OCI-LY1 (cell line): ENCODE measurements around the gene REC8.

Experiments used
- H2AFZ ChIP-seq: fragments of 200-600 bp; sonication (generic), shearing (Covaris generic); 2 replicates; pipeline ENCODE4 v1.6.0; 2014; ENCODE audit warnings: antibody characterized with exemption, mild to moderate bottlenecking, low read length
- H3F3A ChIP-seq: fragments of 200-600 bp; sonication (generic), shearing (Covaris generic); 2 replicates; pipeline ENCODE4 v1.6.0; 2014; ENCODE audit warnings: mild to moderate bottlenecking, antibody characterized with exemption, low read length, moderate library complexity; ENCODE audit not compliant: insufficient read depth
- H3K27ac ChIP-seq: fragments of 200-600 bp; sonication (generic); 2 replicates; pipeline ENCODE4 v1.5.1; 2014; ENCODE audit warnings: low read length, mixed run types, mild to moderate bottlenecking, low read depth; ENCODE audit not compliant: poor library complexity, severe bottlenecking
- H3K27me3 ChIP-seq: fragments of 200-600 bp; sonication (generic); 2 replicates; pipeline ENCODE4 v1.6.0; 2014; ENCODE audit warnings: antibody characterized with exemption, mild to moderate bottlenecking, low read length, moderate library complexity; ENCODE audit not compliant: insufficient read depth
- H3K36me3 ChIP-seq: fragments of 200-600 bp; sonication (generic); 2 replicates; pipeline ENCODE4 v1.6.1; 2014; ENCODE audit warnings: mild to moderate bottlenecking, antibody characterized with exemption, low read length, moderate library complexity, mixed read lengths; ENCODE audit not compliant: insufficient read depth
- H3K4me1 ChIP-seq: fragments of 200-600 bp; sonication (generic); 2 replicates; pipeline ENCODE4 v1.5.1; 2014; ENCODE audit warnings: mild to moderate bottlenecking, low read length, moderate library complexity; ENCODE audit not compliant: insufficient read depth, severe bottlenecking
- H3K4me2 ChIP-seq: fragments of 200-600 bp; sonication (generic), shearing (Covaris generic); 2 replicates; pipeline ENCODE4 v1.6.1; 2014; ENCODE audit warnings: low read length
- H3K4me3 ChIP-seq: fragments of 200-600 bp; sonication (generic); 2 replicates; pipeline ENCODE4 v1.5.1; 2014; ENCODE audit warnings: low read length, low read depth, mild to moderate bottlenecking, mixed read lengths; ENCODE audit not compliant: poor library complexity, severe bottlenecking
- H3K79me2 ChIP-seq: fragments of 200-600 bp; shearing (Covaris generic); 2 replicates; pipeline ENCODE4 v1.6.1; 2016; ENCODE audit warnings: mixed run types, low read length, mixed read lengths; ENCODE audit not compliant: insufficient read depth
- H3K9ac ChIP-seq: fragments of 200-600 bp; sonication (generic), shearing (Covaris generic); 2 replicates; pipeline ENCODE4 v1.6.1; 2014; ENCODE audit warnings: mild to moderate bottlenecking, low read length, mixed read lengths
- H3K9me2 ChIP-seq: fragments of 200-600 bp; sonication (generic), shearing (Covaris generic); 2 replicates; pipeline ENCODE4 v1.6.1; 2014; ENCODE audit warnings: low read depth, mild to moderate bottlenecking, low read length, mixed read lengths
- H3K9me3 ChIP-seq: fragments of 200-600 bp; shearing (Covaris generic); 2 replicates; pipeline ENCODE4 v1.6.1; 2014; ENCODE audit warnings: low read length, mixed read lengths
- H4K20me1 ChIP-seq: fragments of 200-600 bp; sonication (generic), shearing (Covaris generic); 2 replicates; pipeline ENCODE4 v1.6.0; 2016; ENCODE audit warnings: mild to moderate bottlenecking, low read length; ENCODE audit not compliant: insufficient read depth
- CTCF ChIP-seq: fragments of 200-600 bp; sonication (generic), shearing (Covaris generic); IDR thresholded peaks from 2 replicates; pipeline ENCODE4 v1.5.1; 2017; ENCODE audit warnings: mild to moderate bottlenecking, antibody characterized with exemption, low read length, moderate library complexity, mixed read lengths
- EZH2 ChIP-seq: fragments of 200-600 bp; sonication (generic), shearing (Covaris generic); IDR thresholded peaks from 2 replicates; pipeline ENCODE4 v1.8.0; 2017; ENCODE audit warnings: borderline replicate concordance, mixed run types, mild to moderate bottlenecking, antibody characterized with exemption, low read length, moderate library complexity, mixed read lengths

Gene REC8

DNA sequence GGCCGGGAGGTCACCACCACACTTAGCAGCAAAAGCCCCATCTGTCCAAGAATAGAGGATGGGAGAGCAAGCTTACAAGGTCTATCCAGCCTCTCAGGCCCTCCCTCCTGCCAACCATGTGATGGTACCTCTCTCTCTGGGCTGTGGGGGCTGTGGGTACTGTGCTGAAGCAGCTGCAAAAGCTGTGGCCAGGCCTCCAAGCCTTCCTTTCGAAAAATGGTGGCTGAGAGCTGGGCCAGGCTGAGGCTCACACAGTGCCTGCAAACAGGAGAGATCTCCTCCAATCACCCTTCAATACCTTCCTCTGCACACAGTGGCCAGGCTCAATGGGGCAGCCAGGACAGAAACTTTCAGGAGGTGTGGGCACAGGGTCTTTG, 15.6 kb downstream of the REC8 start:
- Histone ChIP-seq H3K36me3 (peaks cover 56% of the 10 kb centered on the region), H3K27ac (no peak overlapping the region)

GRCh38 chr14:24188251-24189058, 16.6 kb downstream of the REC8 start, which contains the start of gene IPO4:
IPO4 (minus strand) TSS chr14:24188816; CDS start chr14:24188787, 29 bp downstream.
- H4K20me1 ChIP-seq = no peaks in the 10 kb centered on the region
- TF ChIP-seq CTCF = no peak
- TF ChIP-seq EZH2 = no peak
- peak within 1 kb of the TSS; percentile 16 for H3K27ac ChIP-seq
- H3K27me3 ChIP-seq = no peaks in the 10 kb centered on the region
- H3K79me2 ChIP-seq = no peaks in the 10 kb centered on the region
- peaks cover 52% of the 10 kb centered on the region for H3K36me3 ChIP-seq
- no peaks in the 10 kb centered on the region for H3K9me3 ChIP-seq
- H3K4me3 ChIP-seq = peak within 1 kb of the TSS; percentile 65
- H3K4me2 ChIP-seq = peak within 1 kb of the TSS; percentile 67
- 0 out of 2 replicates have a peak within 1 kb of the TSS, but pooled peaks have one; percentile 30 for H2AFZ ChIP-seq
- H3K4me1 ChIP-seq = peaks cover 19% of the 10 kb centered on the region
- no peaks in the 10 kb centered on the region for H3F3A ChIP-seq
- H3K9ac ChIP-seq = peak within 1 kb of the TSS; percentile 64
- H3K9me2 ChIP-seq = no peaks in the 10 kb centered on the region

More for the DNA sequence above, 15.6 kb downstream of the REC8 start:
- Histone ChIP-seq H2AFZ (no peak overlapping the region), H3K4me2 (peak overlapping the region; percentile 67), H3K27me3 (no peaks in the 10 kb centered on the region), H3K4me3 (peak overlapping the region; percentile 65), H3F3A (no peaks in the 10 kb centered on the region), H3K9ac (peak overlapping the region; percentile 64), H3K79me2 (no peaks in the 10 kb centered on the region), H3K9me2 (no peaks in the 10 kb centered on the region), H3K4me1 (peaks cover 19% of the 10 kb centered on the region), H4K20me1 (no peaks in the 10 kb centered on the region), H3K9me3 (no peaks in the 10 kb centered on the region)
- no peak for TF ChIP-seq EZH2
- TF ChIP-seq CTCF = no peak

GRCh38 chr14:24189059-24189375, 17.1 kb downstream of the REC8 start:
- Histone ChIP-seq H2AFZ (0 out of 2 replicates have a peak overlapping the region, but pooled peaks have one; percentile 30), H3K9me3 (no peaks in the 10 kb centered on the region), H3K36me3 (peaks cover 51% of the 10 kb centered on the region), H3K27me3 (no peaks in the 10 kb centered on the region), H3K9ac (peak overlapping the region; percentile 33), H4K20me1 (no peaks in the 10 kb centered on the region), H3F3A (no peaks in the 10 kb centered on the region), H3K27ac (peak overlapping the region; percentile 16), H3K4me2 (peak overlapping the region; percentile 67), H3K4me3 (peak overlapping the region; percentile 65), H3K79me2 (no peaks in the 10 kb centered on the region), H3K4me1 (peaks cover 19% of the 10 kb centered on the region), H3K9me2 (no peaks in the 10 kb centered on the region)
- TF ChIP-seq CTCF = no peak
- no peak for TF ChIP-seq EZH2
